K562 (cell line): Measurements from ENCODE around the gene CMSS1. TPM values are rescaled to one million over a fixed set of nuclear protein-coding genes. Genes with fewer than 3 reads are reported as not detected.
A peak's percentile ranks its signal among the peaks of the same experiment; 100 is the strongest.

Experiments
- BCL6 ChIP-seq: fragments of 250-450 bp; sonication (Bioruptor Pico); IDR thresholded peaks from 2 replicates; pipeline ENCODE4 v1.4.0; 2020
- BHLHE40 ChIP-seq: IDR thresholded peaks from 2 replicates; pipeline ENCODE4 v1.6.1; 2011; ENCODE audit warnings: low read length, improper control_type of control experiment
- CBX3 ChIP-seq, 2 experiments: IDR thresholded peaks; 1 replicate in 1 of 2; 2 replicates in 1 of 2; pipeline ENCODE4 v1.6.1; 2012; ENCODE audit warnings: inconsistent platforms in 2 of 2, low read length in 2 of 2, borderline replicate concordance in 1 of 2, control low read depth in 1 of 2
- CCNT2 ChIP-seq: IDR thresholded peaks from 2 replicates; pipeline ENCODE4 v1.6.1; 2011; ENCODE audit warnings: borderline replicate concordance, low read depth, mild to moderate bottlenecking, moderate library complexity, mixed read lengths, low read length; ENCODE audit not compliant: insufficient read length; ENCODE audit errors: extremely low read depth
- CREB1 ChIP-seq, 2 experiments: sonication (generic) in 1 of 2; formaldehyde crosslinking in 1 of 2; IDR thresholded peaks; 2 replicates each; pipeline versions ENCODE4 v1.6.1 to v1.8.0; 2012 to 2022; ENCODE audit warnings: inconsistent platforms in 1 of 2, mild to moderate bottlenecking in 1 of 2, missing genetic modification reagents in 1 of 2, moderate library complexity in 1 of 2
- ETV5 ChIP-seq: sonication (generic); formaldehyde crosslinking; IDR thresholded peaks from 2 replicates; pipeline ENCODE4 v1.4.0; 2020; ENCODE audit warnings: low read depth, mild to moderate bottlenecking, missing genetic modification reagents
- GATAD2A ChIP-seq: fragments of 450-650 bp; IDR thresholded peaks from 2 replicates; pipeline ENCODE4 v1.6.1; 2017
- L3MBTL2 ChIP-seq: fragments of 450-650 bp; IDR thresholded peaks from 2 replicates; pipeline ENCODE4 v1.6.1; 2016; ENCODE audit warnings: mild to moderate bottlenecking, moderate library complexity
- MEIS2 ChIP-seq: fragments of 450-650 bp; IDR thresholded peaks from 2 replicates; pipeline ENCODE4 v1.6.1; 2014; ENCODE audit warnings: mild to moderate bottlenecking; ENCODE audit not compliant: partially characterized antibody
- MTA3 ChIP-seq: fragments of 450-650 bp; formaldehyde crosslinking; IDR thresholded peaks from 2 replicates; pipeline ENCODE4 v1.6.1; 2017; ENCODE audit warnings: mild to moderate bottlenecking, borderline replicate concordance
- MXI1 ChIP-seq: IDR thresholded peaks from 2 replicates; pipeline ENCODE4 v1.6.1; 2011; ENCODE audit warnings: low read depth, mild to moderate bottlenecking, improper control_type of control experiment, low read length
- NR2F6 ChIP-seq: fragments of 450-650 bp; formaldehyde crosslinking; IDR thresholded peaks from 2 replicates; pipeline ENCODE4 v1.4.0; 2020; ENCODE audit warnings: mild to moderate bottlenecking
- RBFOX2 ChIP-seq: fragments of 200-400 bp; formaldehyde crosslinking; IDR thresholded peaks from 2 replicates; pipeline ENCODE4 v1.6.1; 2017; ENCODE audit warnings: low read depth, mild to moderate bottlenecking, low read length, moderate library complexity
- ZBTB17 ChIP-seq: fragments of 450-650 bp; formaldehyde crosslinking; IDR thresholded peaks from 2 replicates; pipeline ENCODE4 v1.4.0; 2020; ENCODE audit warnings: mild to moderate bottlenecking
- ZNF175 ChIP-seq: fragments of 200-800 bp; sonication (Bioruptor generic); IDR thresholded peaks from 2 replicates; pipeline ENCODE4 v1.6.1; 2016; ENCODE audit warnings: low read depth, mild to moderate bottlenecking, missing genetic modification characterization, missing compliant biosample characterization
- ZNF75A ChIP-seq: fragments of 450-650 bp; formaldehyde crosslinking; IDR thresholded peaks from 2 replicates; pipeline ENCODE4 v1.4.0; 2020; ENCODE audit warnings: mild to moderate bottlenecking
- polyA plus RNA-seq, 8 experiments: library from polyadenylated mRNA; depleted of rRNA in 4 of 8; stranded (reverse) in 5 of 8; unstranded in 3 of 8; fragments of >200 nt; fragmentation: Nextera tagmentation in 2 of 8; fragmentation: Illumina TruSeq in 1 of 8; extraction: Ambion mirVana in 2 of 8; extraction: Trizol in 1 of 8; gene quantifications; 2 replicates each; pipeline versions ENCODE4 v1.2.1 to v1.2.3, GENCODE V29; 2011 to 2014; ENCODE audit warnings: inconsistent platforms in 1 of 8, missing spikeins in 1 of 8
- total RNA-seq, 7 experiments: library from RNA; depleted of rRNA in 6 of 7; stranded (reverse); fragments of >200 nt in 6 of 7; fragmentation: Illumina TruSeq in 2 of 7; extraction: Trizol in 2 of 7; gene quantifications; 2 replicates each; pipeline versions ENCODE4 v1.2.1 to v1.2.3, GENCODE V29; 2011 to 2021; ENCODE audit warnings: low replicate concordance in 1 of 7
- TF ChIP-seq, protein P1 (sequence below): IDR thresholded peaks from 2 replicates; pipeline ENCODE4 v1.6.1; 2014; ENCODE audit warnings: antibody characterized with exemption
- TF ChIP-seq, protein P2 (sequence below): sonication (generic); formaldehyde crosslinking; IDR thresholded peaks from 2 replicates; pipeline ENCODE4 v1.9.0; 2022; ENCODE audit warnings: mild to moderate bottlenecking, missing genetic modification reagents
- TF ChIP-seq, protein P3 (sequence below), 2 experiments: IDR thresholded peaks; 2 replicates each; pipeline ENCODE4 v1.6.1; 2012; ENCODE audit warnings: improper control_type of control experiment in 2 of 2, low read depth in 2 of 2, low read length in 2 of 2, borderline replicate concordance in 1 of 2

Gene CMSS1
- total and polyA plus RNA-seq, 9 of the 15 experiments (the other 6 are each of a cell fraction or from before 2014, with no cell fraction given) = 46.9 to 109 (median 72.3) TPM

DNA sequence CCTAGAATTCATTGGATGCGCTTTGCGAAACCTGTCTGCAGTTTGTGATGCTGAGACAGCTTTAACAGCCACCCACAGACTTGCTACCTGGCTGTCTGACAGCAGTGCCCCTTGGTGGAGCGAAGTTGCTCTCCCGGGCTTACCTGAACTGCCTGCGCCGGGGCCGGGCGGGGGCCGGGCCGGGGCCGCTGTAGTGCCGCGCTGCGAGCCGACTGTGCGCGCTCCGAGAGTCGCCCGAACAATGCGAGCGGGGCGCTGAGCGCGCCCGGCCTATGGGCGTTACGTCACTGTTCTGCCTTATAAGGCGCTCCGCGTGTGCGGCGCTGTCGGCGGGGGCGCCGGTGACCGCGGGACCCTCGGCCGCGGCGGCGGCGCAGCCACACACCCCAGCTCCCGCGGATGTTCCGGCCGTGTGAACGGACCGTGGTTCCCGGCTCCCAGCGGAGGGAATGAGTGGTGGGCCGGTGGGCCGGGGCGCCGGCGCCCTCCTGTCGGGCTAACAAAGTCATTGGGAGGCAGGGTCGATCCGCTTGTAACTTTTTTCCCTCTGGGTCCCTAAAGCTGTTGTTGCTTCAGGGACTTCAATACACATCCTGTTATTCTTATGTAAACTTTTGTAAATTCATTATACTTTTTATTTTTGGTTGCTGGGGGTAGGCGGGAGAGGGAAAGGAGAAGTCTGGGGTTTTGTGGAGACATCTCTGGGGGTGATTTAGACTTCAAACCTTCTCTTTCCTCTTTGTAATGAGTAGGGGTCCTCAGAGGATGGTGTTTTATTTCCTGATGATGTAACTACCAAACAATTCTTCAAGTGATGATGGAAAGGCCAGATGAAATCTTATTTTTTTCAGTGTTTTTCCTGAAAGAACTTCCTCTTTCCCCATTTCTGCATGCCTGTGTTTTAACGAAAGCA is 58.5 kb downstream of the CMSS1 start (continued):
- TF ChIP-seq CCNT2 (peak; percentile 76), ZNF75A (CRISPR knock-in tag) (no peak), ETV5 (CRISPR knock-in tag) (peak; percentile 44; the same call in 1 of the 2 replicates), CREB1 (IDR thresholded peaks at IDR 0.05) (peak; percentile 56), CREB1 (CRISPR knock-in tag; IDR thresholded peaks at IDR 0.05) (peak; percentile 26; the same call in 1 of the 2 replicates), CBX3 (IDR thresholded peaks at IDR 0.05; ENCODE audit: borderline replicate concordance in 1 of 2, low read length in 2 of 2) (no peak), GATAD2A (0 out of 2 replicates have a peak, but pooled peaks have one; percentile 68), MTA3 (peak; percentile 45; the same call in 1 of the 2 replicates), MXI1 (no peak), ZBTB17 (CRISPR knock-in tag) (0 out of 2 replicates have a peak, but pooled peaks have one; percentile 49), BHLHE40 (no peak), NR2F6 (CRISPR knock-in tag) (no peak), RBFOX2 (peak; percentile 97), L3MBTL2 (peak; percentile 67), BCL6 (CRISPR knock-in tag) (no peak), MEIS2 (peak; percentile 72), ZNF175 (CRISPR knock-in tag) (0 out of 2 replicates have a peak, but pooled peaks have one; percentile 20)
- TF ChIP-seq, protein P1, sequence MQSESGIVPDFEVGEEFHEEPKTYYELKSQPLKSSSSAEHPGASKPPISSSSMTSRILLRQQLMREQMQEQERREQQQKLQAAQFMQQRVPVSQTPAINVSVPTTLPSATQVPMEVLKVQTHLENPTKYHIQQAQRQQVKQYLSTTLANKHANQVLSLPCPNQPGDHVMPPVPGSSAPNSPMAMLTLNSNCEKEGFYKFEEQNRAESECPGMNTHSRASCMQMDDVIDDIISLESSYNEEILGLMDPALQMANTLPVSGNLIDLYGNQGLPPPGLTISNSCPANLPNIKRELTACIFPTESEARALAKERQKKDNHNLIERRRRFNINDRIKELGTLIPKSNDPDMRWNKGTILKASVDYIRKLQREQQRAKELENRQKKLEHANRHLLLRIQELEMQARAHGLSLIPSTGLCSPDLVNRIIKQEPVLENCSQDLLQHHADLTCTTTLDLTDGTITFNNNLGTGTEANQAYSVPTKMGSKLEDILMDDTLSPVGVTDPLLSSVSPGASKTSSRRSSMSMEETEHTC = no peak
- TF ChIP-seq, protein P2, sequence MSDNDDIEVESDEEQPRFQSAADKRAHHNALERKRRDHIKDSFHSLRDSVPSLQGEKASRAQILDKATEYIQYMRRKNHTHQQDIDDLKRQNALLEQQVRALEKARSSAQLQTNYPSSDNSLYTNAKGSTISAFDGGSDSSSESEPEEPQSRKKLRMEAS = peak; percentile 67
- TF ChIP-seq, protein P3, sequence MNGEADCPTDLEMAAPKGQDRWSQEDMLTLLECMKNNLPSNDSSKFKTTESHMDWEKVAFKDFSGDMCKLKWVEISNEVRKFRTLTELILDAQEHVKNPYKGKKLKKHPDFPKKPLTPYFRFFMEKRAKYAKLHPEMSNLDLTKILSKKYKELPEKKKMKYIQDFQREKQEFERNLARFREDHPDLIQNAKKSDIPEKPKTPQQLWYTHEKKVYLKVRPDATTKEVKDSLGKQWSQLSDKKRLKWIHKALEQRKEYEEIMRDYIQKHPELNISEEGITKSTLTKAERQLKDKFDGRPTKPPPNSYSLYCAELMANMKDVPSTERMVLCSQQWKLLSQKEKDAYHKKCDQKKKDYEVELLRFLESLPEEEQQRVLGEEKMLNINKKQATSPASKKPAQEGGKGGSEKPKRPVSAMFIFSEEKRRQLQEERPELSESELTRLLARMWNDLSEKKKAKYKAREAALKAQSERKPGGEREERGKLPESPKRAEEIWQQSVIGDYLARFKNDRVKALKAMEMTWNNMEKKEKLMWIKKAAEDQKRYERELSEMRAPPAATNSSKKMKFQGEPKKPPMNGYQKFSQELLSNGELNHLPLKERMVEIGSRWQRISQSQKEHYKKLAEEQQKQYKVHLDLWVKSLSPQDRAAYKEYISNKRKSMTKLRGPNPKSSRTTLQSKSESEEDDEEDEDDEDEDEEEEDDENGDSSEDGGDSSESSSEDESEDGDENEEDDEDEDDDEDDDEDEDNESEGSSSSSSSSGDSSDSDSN (IDR thresholded peaks at IDR 0.05; ENCODE audit: borderline replicate concordance in 1 of 2, low read depth in 2 of 2, low read length in 2 of 2) = peak; percentile 83 to 84; a peak in 2 of 4 replicates
